GM21825 (cell line): Measurements from ENCODE around the gene MYF6.
A peak's percentile ranks its signal among the peaks of the same experiment; 100 is the strongest.
"Not testable (repeated sequence)": the region's sequence is repeated elsewhere in the genome, so short reads cannot be mapped to it uniquely, and the experiment has no call there.

ENCODE experiments used
- ATAC-seq: cut with Tn5 transposase; IDR thresholded peaks from one replicate; pipeline ENCODE4 v1.9.1; 2021; ENCODE audit warnings: mild to moderate bottlenecking, moderate library complexity; ENCODE audit not compliant: unreplicated experiment

The MYF6 gene

DNA sequence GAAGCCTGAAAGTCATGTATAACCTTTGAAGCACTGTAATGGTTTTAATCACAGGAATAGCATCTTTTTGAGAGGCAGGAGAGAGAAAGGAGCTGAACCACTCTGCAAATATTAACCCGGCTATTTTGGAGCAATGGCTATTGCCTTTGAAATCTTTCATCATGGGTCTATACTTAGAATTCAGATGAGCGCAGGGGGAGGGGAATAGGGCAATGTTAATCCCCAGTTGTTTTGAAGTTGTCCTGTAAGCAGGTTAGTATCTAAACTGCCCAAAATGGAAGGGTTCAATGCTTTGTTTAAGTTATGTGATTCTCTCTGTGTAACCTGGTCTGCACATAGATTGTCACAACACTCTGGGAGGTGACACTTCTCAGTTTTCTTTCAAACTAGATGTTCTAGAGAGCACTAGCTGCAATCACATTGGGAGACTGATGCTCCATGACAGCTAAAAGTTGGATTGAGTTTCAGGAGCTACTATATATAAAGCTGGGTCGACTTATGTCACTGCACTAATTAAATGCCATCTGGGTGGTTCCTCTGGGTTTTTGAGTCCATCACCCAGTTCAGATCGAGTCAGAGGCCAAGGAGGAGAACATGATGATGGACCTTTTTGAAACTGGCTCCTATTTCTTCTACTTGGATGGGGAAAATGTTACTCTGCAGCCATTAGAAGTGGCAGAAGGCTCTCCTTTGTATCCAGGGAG, at the start of gene MYF6:
MYF6 (plus strand) TSS at position 509 of the 704 bp plus-strand sequence; CDS start at position 595, 86 bp downstream.
- no peak for ATAC-seq

DNA sequence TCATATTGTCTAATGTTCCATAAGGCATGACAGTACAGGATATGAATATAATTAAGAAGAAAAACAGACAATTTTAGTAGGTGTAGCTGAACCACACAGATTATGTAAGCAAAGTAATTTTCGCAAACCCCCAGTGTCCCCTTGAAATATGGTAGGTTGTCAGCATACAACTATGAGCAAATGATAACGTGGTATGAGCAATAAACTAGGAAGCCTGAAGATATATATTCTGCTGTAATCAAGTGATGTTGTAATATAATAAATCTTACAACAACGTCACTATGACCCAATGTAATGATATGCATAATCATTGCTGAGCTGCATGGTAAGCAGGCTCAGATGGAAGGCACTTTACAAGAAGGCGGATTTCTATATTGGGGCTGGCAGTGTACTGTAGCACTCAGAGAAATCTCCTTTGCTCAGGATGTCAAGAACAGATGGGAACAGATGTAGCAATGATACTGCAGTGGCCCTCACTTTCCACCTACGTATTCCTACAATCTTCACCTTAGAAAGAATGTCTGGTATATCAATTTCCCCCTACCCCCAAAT, 47.8 kb upstream of the MYF6 start:
- no peak for ATAC-seq

DNA sequence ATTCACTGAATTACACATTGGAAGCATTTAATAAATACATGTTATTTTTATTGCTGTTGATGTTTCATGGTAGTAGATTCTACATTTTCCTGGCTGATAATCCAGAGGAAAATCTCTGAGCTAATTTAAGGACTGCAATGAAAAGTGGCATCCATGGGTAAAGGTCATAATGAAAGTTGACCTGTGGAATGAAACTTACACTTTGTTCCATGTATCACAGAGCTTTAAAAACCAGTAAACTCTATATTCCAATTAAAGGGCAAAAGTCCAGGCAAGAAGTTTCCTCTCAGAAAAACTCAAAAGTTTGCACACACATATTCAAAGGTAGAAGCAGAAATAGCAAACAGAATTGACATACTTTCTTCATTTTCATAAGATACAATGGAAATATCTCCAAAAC, 44.8 kb upstream of the MYF6 start:
- no peak for ATAC-seq

DNA sequence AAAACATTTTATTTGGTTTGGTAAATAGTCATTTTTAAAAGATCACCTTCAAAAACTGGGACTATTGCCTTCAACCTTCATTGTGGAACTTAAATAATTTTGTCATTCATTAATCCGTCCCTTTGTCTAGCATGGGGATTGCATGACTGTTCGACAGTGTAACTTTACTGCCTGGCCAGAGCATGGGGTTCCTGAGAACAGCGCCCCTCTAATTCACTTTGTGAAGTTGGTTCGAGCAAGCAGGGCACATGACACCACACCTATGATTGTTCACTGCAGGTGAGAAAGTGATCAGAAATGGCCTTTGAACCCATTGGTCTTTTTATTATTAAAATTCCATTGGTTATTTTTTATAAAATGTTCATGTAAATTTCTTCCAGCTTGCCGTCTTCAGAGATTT, 37.2 kb upstream of the MYF6 start:
- ATAC-seq: no peak

DNA sequence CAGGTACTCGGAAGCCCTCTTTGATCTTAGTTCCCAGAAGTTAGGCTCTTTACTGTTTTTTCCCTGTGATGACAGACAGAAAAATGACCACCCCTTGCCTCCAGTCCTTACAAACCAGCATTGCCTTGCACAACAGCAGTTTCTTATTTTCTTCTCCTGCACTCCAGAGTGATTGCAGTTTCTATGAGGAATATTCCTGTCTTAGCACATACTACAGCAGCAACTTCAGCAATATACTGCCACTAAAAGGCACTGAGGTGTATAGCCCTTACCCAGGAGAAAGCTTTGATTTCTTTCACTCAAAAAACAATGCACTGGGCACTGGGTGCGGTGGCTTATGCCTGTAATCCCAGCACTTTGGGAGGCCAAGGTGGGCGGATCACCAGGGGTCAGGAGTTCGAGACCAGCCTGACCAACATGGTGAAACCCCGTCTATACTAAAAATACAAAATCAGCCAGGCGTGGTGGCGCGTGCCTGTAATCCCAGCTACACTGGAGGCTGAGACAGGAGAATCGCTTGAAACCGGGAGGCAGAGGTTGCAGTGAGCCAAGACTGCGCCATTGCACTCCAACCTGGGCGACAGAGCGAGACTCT, 31.3 kb upstream of the MYF6 start:
- ATAC-seq: not testable (repeated sequence)

DNA sequence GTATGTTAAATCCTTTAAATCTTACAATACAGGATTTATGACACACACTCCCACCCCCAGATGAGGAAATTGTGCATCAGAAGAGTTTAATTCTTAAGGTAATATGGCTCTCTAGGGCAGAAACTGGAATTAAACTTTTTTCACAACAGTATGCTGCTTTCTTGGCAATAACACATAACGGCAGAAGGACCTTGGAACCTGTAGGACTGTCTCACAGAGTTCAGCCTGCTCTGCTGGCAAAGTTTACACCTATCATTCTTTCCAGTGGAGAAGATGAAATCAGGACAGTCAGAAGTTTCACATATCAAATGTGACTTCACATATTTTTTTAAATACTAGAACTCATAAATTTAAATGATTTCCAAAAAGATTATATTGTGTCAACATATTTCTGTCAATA, 30.6 kb upstream of the MYF6 start:
- ATAC-seq: no peak

DNA sequence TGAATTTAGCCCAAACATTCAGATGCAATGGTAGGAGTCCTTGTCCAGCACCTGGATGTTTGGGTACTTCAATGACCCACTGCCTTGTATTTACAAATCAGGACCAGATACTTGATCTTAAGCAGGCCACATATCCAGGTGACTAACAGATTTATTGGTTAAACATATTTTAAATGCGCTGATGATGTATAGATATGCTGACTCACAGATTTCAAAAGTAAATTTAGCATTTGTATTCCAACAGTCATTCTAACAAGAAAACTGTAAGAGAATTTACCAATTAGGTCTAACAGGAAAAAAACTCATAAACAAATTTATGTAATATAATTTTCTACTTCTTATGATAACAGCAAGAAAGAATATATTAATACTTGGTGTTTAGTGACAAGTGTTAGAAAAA, 29.4 kb upstream of the MYF6 start:
- ATAC-seq: no peak

DNA sequence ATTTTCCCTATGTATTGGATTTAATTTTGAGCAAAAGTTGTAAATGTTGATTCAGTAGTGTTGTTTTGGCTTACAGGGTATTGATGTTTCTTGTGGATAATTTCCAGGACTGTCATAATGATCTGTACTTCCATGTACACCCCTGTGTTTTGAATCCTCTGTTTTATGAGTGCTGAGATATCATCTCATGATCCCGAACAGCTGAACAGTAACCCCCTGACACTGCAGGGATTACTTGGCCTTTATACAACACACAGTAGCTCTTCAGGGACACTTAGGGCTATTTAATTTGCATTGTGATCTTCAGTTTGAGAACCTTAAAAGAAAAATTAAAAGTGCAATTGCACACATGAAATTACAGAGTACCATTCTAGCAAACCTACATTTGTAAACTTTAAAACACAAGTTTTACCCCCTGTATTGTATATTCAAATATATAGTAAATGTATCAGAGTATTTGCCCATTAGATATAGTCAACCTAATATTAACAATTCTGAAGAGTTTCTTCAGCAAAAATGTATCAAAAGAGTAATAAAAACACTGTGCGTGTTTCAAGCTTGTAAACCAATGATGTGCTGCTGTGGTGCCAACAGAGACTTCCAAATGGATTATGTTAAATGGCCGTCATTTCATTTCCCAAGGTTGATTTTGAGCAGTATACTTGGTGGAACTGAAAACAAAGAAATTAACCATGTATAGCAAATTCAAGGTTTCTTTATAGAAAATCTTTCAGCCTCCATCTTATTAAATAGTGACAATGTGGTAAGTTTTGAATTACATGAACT, 27.9 kb upstream of the MYF6 start:
- no peak for ATAC-seq

DNA sequence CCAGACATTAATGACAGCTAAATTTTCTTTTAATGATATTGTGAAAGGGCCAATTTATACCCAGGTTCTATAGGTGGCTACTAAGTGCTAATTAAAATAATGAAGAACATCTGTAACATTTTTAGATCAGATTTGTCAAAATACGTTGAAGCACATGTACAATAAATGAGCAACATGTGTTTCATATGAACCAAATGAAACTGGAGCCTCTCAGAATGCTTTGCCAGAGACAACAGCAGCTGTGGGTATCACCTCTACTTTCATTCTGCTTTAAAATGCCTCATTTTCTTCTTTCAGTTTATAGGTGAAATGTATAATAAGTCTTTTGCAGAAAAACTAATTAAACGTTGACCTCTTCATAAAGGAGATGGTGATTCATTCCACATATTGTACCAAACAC, 26.1 kb upstream of the MYF6 start:
- no peak for ATAC-seq

DNA sequence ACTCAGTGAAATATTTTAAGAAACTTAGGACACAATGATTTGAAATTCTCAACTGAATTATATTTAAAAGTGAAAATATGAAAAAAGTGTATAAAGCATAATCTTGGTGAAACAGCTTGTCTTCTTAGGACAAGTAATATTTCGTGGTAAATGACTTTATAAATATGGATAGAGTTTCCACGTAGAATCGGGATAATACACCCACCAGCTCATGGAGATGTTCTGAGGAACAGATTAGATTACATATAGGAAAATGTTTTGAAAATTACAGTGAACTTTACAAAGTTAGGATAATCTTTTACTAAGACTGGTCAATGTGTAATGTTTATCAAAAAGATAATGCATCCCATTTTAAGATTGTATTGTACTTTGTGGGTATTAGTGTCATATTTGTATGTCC, 25.6 kb upstream of the MYF6 start:
- ATAC-seq: no peak

DNA sequence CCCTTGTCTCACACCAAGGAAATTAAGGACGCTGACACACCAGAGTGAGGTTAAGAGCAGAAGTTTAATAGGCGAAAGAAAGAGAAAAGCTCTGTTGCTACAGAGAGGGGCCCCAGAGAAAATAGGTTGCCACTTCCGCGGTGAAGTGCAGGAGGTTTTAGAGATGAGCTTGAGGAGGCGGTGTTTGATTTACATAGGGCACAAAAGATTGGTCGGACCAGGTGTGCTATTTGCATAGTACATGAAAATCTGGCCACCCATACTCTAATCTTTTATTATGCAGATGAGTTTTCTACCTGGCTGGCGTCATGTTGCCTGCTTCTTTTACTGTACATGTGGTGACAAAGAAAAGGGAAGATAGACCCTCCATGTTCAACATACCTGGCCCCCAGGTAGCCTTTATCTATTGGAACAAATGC, 23.3 kb upstream of the MYF6 start:
- ATAC-seq: no peak

DNA sequence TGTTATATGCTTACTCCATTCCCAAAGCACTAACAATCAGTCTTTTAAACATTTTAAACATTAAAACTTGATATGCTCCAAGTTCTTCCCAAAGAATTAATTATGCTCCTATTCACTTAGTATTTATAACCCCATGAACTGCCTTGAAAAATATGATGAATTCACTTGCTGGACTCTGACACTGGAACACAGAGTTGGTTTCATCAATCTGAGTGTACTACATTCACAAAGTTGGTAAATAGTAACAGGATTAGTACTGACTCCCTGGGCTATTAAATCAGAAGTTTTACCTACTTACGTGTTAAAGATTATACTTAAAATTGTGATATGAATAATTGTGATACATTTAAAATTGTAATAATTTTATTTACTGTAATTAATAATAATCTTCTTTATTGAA, 17.3 kb upstream of the MYF6 start:
- ATAC-seq: no peak

DNA sequence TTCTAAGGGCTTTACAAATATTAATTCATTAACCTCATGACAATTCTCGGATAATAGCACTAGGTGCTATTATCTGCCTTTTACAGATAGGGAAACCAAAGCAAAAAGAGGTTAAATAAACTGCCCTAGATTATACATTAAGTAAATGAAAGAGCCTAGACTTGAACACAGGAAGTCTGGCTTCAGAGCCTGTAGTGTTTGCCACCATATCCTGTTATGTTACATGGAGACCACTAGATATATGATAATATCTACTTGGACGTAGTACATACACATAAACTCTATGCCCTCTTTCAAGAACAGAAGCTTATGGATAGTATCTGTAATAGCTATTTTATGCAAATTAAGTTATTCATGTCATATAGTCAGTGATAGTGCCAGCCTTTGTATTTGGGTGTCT, 16.9 kb upstream of the MYF6 start:
- ATAC-seq: no peak

DNA sequence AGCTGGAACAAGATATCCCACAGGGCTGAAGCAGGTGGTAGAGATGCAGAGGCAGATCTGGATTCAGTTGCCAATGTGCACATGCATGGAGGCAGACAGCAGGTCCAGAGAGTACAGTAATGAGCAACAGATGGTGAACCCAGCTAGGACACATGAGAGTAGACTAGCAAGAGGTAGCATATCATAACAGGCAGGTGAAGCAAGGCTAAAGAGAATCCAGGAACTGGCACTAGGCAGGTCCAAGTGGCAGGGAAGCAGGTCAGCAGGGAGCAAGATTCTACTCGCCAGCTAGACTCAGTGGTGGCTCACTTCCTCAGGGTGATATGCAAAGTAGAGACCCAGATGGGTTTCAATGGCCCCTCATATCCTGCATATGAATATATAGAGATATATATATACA, 15.3 kb upstream of the MYF6 start:
- ATAC-seq: peak; percentile 61

DNA sequence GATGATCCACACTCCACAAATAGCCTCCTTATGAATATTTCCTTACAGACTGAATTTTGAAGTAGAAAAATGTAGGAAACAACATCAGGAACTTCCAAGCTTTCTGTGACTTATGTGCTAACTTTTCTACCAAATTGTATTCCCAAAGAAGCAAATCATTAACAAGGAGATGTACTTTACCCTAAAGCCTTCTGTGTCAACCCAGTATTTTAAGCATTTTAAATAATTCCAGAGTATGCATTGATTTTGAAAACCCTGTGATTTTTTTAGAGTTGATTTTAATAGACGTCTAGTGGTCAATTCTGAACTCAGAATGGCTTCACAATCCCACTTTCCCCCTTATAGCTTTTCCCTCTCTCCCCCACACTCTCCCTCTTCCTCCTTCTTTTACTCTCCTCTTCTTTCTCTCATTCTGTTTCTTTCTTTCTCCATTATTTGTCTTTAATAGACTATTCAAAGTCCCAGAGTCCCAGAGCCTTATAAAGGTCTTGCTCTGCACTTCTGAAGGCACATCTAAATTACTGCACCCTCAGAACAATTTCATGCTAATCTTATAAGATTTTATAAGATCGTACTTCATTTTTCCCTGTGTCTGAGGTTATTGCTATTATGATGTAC, 10.1 kb upstream of the MYF6 start:
- no peak for ATAC-seq

DNA sequence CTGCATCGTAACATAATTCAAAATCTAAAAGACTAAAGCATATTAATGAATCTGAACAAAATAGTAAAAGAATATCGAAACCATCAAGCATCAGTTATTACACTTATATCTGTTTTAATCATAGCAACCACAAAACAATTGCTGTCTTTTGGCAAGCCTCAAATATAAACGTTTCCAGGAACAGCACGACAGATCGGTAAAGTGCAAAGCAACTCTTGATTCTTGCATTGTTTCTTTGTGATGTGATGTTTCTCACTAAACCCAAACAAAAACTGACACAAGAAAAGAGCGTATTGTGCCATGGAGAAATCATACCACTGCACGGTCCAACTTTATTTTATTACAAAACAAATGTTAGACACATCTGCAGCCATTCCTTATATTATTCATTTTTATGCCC, 9.2 kb upstream of the MYF6 start:
- ATAC-seq: no peak

DNA sequence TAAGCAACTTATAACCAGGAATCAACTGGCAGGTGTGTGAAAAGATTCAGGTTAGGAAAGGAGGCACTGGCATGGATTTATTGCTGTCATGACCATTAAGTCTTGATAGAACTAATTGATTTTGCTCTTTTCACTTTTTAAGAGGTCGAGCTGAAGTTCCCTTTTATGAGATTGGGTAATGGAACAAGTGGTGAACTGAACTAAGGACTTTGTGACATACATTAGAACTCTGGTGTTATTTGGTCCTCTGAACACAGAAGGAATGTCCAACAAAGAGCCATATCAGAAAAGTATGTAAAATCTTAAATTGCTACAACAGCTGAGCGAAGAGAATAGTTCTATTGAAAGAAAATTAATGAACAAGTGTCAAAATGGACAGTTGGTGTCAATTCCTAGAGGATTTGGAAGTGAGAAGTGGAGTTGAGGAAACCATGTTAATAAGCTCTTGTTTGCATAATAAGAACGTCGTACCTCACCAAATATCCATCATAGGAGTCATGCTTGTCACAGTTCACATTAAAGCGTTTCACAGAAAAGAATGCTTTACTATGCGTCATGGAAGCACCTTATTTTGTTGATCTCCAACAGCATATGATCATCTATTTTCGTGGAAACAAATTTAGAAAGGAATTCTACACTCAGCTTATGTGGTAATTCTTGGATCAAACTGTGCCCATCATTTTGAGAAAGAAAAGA, 8.4 kb upstream of the MYF6 start:
- no peak for ATAC-seq

DNA sequence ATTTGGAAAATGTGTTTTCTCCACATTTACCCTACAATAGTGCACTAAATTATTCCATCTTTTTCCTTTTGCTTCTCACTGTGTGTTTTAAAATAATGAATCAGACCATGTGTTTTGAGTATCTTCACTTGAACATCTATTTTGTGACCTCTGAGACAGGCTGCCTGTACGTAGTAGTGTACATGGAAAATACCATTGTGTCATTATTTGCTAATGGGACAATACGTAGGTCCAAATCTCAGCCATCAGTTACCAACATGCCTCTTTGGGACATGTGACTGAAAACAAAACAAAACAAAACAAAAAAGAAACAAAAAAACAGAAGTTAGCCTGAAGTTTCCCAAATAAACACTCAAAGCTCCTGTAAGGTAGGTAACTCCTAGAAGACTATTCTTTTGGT, 7.1 kb upstream of the MYF6 start:
- ATAC-seq: no peak

DNA sequence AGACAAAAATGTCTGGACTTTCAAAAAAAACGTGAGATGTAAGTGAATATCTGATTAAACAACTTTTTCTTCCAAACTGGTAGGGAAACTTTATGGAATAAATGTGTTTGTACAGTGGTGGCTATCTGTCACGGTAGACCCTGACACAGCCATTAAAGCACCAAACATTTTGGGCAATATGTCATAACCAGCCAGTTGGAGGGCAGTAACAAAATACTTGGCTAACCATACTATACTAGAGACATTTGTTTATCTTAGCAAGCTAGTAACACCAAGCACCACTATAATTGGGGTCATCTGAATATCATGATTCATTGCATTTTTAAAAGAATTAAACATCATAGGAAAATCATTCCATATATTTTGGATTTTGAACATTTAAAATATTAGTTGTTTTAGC, 6.0 kb upstream of the MYF6 start:
- ATAC-seq: no peak

DNA sequence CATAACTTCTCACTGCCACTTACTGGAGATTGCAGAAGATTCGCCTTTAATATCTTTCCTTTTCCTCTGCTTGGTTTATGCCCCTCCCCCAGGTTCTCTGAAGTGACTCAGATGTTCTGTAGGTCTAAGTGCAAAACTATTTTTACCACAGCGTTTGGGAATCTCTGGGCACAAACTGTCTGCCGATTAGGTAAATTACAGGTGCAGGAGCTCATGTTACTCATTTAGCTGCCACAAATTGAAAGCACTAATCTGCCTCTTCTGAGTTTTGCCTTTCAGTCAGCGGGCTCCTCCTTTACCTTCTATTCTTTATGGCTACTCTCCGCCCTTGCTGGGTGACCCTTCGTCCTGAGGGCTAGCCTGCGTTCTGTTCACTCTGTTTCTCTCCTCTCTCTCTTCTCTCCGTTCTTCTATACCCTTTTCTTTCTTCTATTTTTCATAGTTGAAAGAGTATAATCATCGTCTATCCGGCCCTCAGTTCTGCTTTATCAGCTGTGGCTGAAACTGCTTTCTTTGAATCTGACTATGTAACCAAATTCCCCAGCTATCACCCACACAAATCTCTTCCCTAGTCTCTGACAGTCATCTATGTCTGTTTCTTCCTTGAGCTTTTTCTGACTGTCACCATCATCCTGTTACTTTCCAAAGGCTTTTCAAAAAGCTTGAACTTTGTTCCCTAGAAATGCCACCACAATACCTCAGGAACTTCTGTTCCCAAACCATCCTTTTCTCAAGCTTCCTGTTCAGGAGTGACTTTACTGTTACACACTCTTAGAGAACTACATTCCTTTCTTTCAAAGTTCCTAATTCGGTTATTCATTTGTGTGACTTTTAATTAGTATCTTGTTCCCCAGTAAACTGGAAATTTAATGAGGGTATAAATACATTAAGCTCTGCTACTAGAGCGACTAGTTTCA, 4.3 kb upstream of the MYF6 start:
- peak; percentile 75 for ATAC-seq
